Measurements from ENCODE around the gene BLOC1S1.
A peak's percentile ranks its signal among the peaks of the same experiment; 100 is the strongest.

The BLOC1S1 gene

GRCh38 chr12:55738123-55739024 is 22.5 kb downstream of the BLOC1S1 start:
- peak overlapping the region; percentile 32 for H3K9ac ChIP-seq (ENCODE audit: low read length)
- H4K5ac ChIP-seq (ENCODE audit: low read length) = no peak overlapping the region
- peak overlapping the region; percentile 13 for H3K18ac ChIP-seq (ENCODE audit: low read length)
- H3K4me2 ChIP-seq (ENCODE audit: low read length) = peak overlapping the region; percentile 76
- H2BK120ac ChIP-seq (ENCODE audit: low read depth, low read length) = no peak overlapping the region
- H3K36me3 ChIP-seq (ENCODE audit: control insufficient read depth, insufficient read depth, low read length) = no peaks in the 10 kb centered on the region
- H3K4ac ChIP-seq (ENCODE audit: low read depth, low read length) = no peak overlapping the region
- no CpG with 5 or more reads among the region's 14 CpGs for WGBS (ENCODE audit: extremely low coverage, insufficient coverage, low lambda C conversion rate)
- H2BK15ac ChIP-seq (replicated peaks; ENCODE audit: low read depth) = no peak overlapping the region
- H3K4me3 ChIP-seq (ENCODE audit: low read length) = peak overlapping the region; percentile 7
- peak; percentile 98 for DNase-seq
- no peak overlapping the region for H3K23ac ChIP-seq (ENCODE audit: low read length)
- peak overlapping the region; percentile 84 for H3K56ac ChIP-seq (ENCODE audit: low read length)
- H2AK5ac ChIP-seq (ENCODE audit: low read length) = no peak overlapping the region
- no peaks in the 10 kb centered on the region for H3K79me2 ChIP-seq (ENCODE audit: control insufficient read depth, insufficient read depth, low read length)
- no peak overlapping the region for H2BK5ac ChIP-seq (ENCODE audit: low read length)
- no peak overlapping the region for H4K8ac ChIP-seq (ENCODE audit: low read depth, low read length)
- H3K4me1 ChIP-seq (ENCODE audit: control insufficient read depth, low read depth, low read length) = peaks cover 3% of the 10 kb centered on the region
- H3K27me3 ChIP-seq (ENCODE audit: insufficient read depth, low read length, poor library complexity) = no peaks in the 10 kb centered on the region
- no peaks in the 10 kb centered on the region for H3K79me1 ChIP-seq (ENCODE audit: low read length)
- peak overlapping the region; percentile 46 for H3K27ac ChIP-seq (ENCODE audit: low read depth, low read length)

GRCh38 chr12:55739025-55739378 is 23.2 kb downstream of the BLOC1S1 start:
- no peak overlapping the region for H2BK120ac ChIP-seq (ENCODE audit: low read depth, low read length)
- no peaks in the 10 kb centered on the region for H3K36me3 ChIP-seq (ENCODE audit: control insufficient read depth, insufficient read depth, low read length)
- no peak overlapping the region for H3K4me3 ChIP-seq (ENCODE audit: low read length)
- no peak overlapping the region for H4K5ac ChIP-seq (ENCODE audit: low read length)
- H3K79me2 ChIP-seq (ENCODE audit: control insufficient read depth, insufficient read depth, low read length) = peaks cover 1% of the 10 kb centered on the region
- H2BK5ac ChIP-seq (ENCODE audit: low read length) = no peak overlapping the region
- no peak overlapping the region for H2BK15ac ChIP-seq (replicated peaks; ENCODE audit: low read depth)
- WGBS (ENCODE audit: extremely low coverage, insufficient coverage, low lambda C conversion rate) = no CpG with 5 or more reads among the region's 2 CpGs
- H3K4ac ChIP-seq (ENCODE audit: low read depth, low read length) = no peak overlapping the region
- no peak overlapping the region for H4K8ac ChIP-seq (ENCODE audit: low read depth, low read length)
- peaks cover 2% of the 10 kb centered on the region for H3K79me1 ChIP-seq (ENCODE audit: low read length)
- no peaks in the 10 kb centered on the region for H3K27me3 ChIP-seq (ENCODE audit: insufficient read depth, low read length, poor library complexity)
- no peak overlapping the region for H3K18ac ChIP-seq (ENCODE audit: low read length)
- peaks cover 3% of the 10 kb centered on the region for H3K4me1 ChIP-seq (ENCODE audit: control insufficient read depth, low read depth, low read length)
- H3K27ac ChIP-seq (ENCODE audit: low read depth, low read length) = no peak overlapping the region
- no peak overlapping the region for H3K23ac ChIP-seq (ENCODE audit: low read length)
- no peak overlapping the region for H3K4me2 ChIP-seq (ENCODE audit: low read length)
- no peak overlapping the region for H2AK5ac ChIP-seq (ENCODE audit: low read length)
- no peak for DNase-seq
- no peak overlapping the region for H3K56ac ChIP-seq (ENCODE audit: low read length)
- no peak overlapping the region for H3K9ac ChIP-seq (ENCODE audit: low read length)

GRCh38 chr12:55741931-55742680 is 26.3 kb downstream of the BLOC1S1 start:
- Histone ChIP-seq H2BK15ac (replicated peaks; ENCODE audit: low read depth) (no peak overlapping the region), H3K18ac (ENCODE audit: low read length) (no peak overlapping the region), H2BK120ac (ENCODE audit: low read depth, low read length) (no peak overlapping the region), H3K36me3 (ENCODE audit: control insufficient read depth, insufficient read depth, low read length) (no peaks in the 10 kb centered on the region), H3K79me2 (ENCODE audit: control insufficient read depth, insufficient read depth, low read length) (peaks cover 10% of the 10 kb centered on the region), H3K27me3 (ENCODE audit: insufficient read depth, low read length, poor library complexity) (no peaks in the 10 kb centered on the region), H3K27ac (ENCODE audit: low read depth, low read length) (peak overlapping the region; percentile 25), H4K8ac (ENCODE audit: low read depth, low read length) (no peak overlapping the region), H4K5ac (ENCODE audit: low read length) (no peak overlapping the region), H2BK5ac (ENCODE audit: low read length) (no peak overlapping the region), H3K56ac (ENCODE audit: low read length) (peak overlapping the region; percentile 80), H3K9ac (ENCODE audit: low read length) (peak overlapping the region; percentile 69), H2AK5ac (ENCODE audit: low read length) (peak overlapping the region; percentile 98), H3K79me1 (ENCODE audit: low read length) (peaks cover 6% of the 10 kb centered on the region), H3K4ac (ENCODE audit: low read depth, low read length) (no peak overlapping the region), H3K4me1 (ENCODE audit: control insufficient read depth, low read depth, low read length) (peaks cover 14% of the 10 kb centered on the region), H3K4me2 (ENCODE audit: low read length) (peak overlapping the region; percentile 59), H3K23ac (ENCODE audit: low read length) (peak overlapping the region; percentile 83), H3K4me3 (ENCODE audit: low read length) (no peak overlapping the region)
- no peak for DNase-seq
- no CpG with 5 or more reads among the region's 3 CpGs for WGBS (ENCODE audit: extremely low coverage, insufficient coverage, low lambda C conversion rate)

- Histone ChIP-seq H3K79me2 (ENCODE audit: control insufficient read depth, insufficient read depth, low read length) (peaks cover 16% of the 10 kb centered on the region), H2BK15ac (replicated peaks; ENCODE audit: low read depth) (no peak within 1 kb of the TSS), H3K4me1 (ENCODE audit: control insufficient read depth, low read depth, low read length) (peaks cover 16% of the 10 kb centered on the region), H4K5ac (ENCODE audit: low read length) (no peak within 1 kb of the TSS), H3K4me2 (ENCODE audit: low read length) (peak within 1 kb of the TSS; percentile 100), H3K36me3 (ENCODE audit: control insufficient read depth, insufficient read depth, low read length) (no peaks in the 10 kb centered on the region), H3K27me3 (ENCODE audit: insufficient read depth, low read length, poor library complexity) (no peaks in the 10 kb centered on the region), H3K56ac (ENCODE audit: low read length) (peak within 1 kb of the TSS; percentile 80), H3K27ac (ENCODE audit: low read depth, low read length) (peak within 1 kb of the TSS; percentile 74), H3K79me1 (ENCODE audit: low read length) (peaks cover 10% of the 10 kb centered on the region), H2BK5ac (ENCODE audit: low read length) (peak within 1 kb of the TSS; percentile 48), H2BK120ac (ENCODE audit: low read depth, low read length) (no peak within 1 kb of the TSS), H3K4ac (ENCODE audit: low read depth, low read length) (peak within 1 kb of the TSS; percentile 39), H2AK5ac (ENCODE audit: low read length) (peak within 1 kb of the TSS; percentile 98), H4K8ac (ENCODE audit: low read depth, low read length) (no peak within 1 kb of the TSS), H3K23ac (ENCODE audit: low read length) (peak within 1 kb of the TSS; percentile 83), H3K4me3 (ENCODE audit: low read length) (peak within 1 kb of the TSS; percentile 28), H3K18ac (ENCODE audit: low read length) (peak within 1 kb of the TSS; percentile 85), H3K9ac (ENCODE audit: low read length) (peak within 1 kb of the TSS; percentile 94)
- peak; percentile 89 for DNase-seq
- WGBS (ENCODE audit: extremely low coverage, insufficient coverage, low lambda C conversion rate) = no CpG with 5 or more reads among the region's 53 CpGs
Measured at GRCh38 chr12:55742719-55743405, 27.0 kb downstream of the BLOC1S1 start, which contains the start of gene GDF11. TSS of gene GDF11 (plus strand) at chr12:55743122. CDS start at chr12:55743317, 195 bp downstream.

- no peak overlapping the region for H4K5ac ChIP-seq (ENCODE audit: low read length)
- peak overlapping the region; percentile 28 for H3K4me3 ChIP-seq (ENCODE audit: low read length)
- H3K4me2 ChIP-seq (ENCODE audit: low read length) = peak overlapping the region; percentile 100
- no peak overlapping the region for H2BK120ac ChIP-seq (ENCODE audit: low read depth, low read length)
- no peaks in the 10 kb centered on the region for H3K36me3 ChIP-seq (ENCODE audit: control insufficient read depth, insufficient read depth, low read length)
- H3K27ac ChIP-seq (ENCODE audit: low read depth, low read length) = peak overlapping the region; percentile 74
- peaks cover 16% of the 10 kb centered on the region for H3K79me1 ChIP-seq (ENCODE audit: low read length)
- DNase-seq = peak; percentile 92
- peak overlapping the region; percentile 85 for H3K18ac ChIP-seq (ENCODE audit: low read length)
- peak overlapping the region; percentile 94 for H3K9ac ChIP-seq (ENCODE audit: low read length)
- peaks cover 16% of the 10 kb centered on the region for H3K4me1 ChIP-seq (ENCODE audit: control insufficient read depth, low read depth, low read length)
- H3K56ac ChIP-seq (ENCODE audit: low read length) = peak overlapping the region; percentile 78
- H2BK15ac ChIP-seq (replicated peaks; ENCODE audit: low read depth) = no peak overlapping the region
- peak overlapping the region; percentile 48 for H2BK5ac ChIP-seq (ENCODE audit: low read length)
- H4K8ac ChIP-seq (ENCODE audit: low read depth, low read length) = no peak overlapping the region
- peak overlapping the region; percentile 39 for H3K4ac ChIP-seq (ENCODE audit: low read depth, low read length)
- H3K27me3 ChIP-seq (ENCODE audit: insufficient read depth, low read length, poor library complexity) = no peaks in the 10 kb centered on the region
- peaks cover 20% of the 10 kb centered on the region for H3K79me2 ChIP-seq (ENCODE audit: control insufficient read depth, insufficient read depth, low read length)
- WGBS (ENCODE audit: extremely low coverage, insufficient coverage, low lambda C conversion rate) = no CpG with 5 or more reads among the region's 73 CpGs
- peak overlapping the region; percentile 59 for H3K23ac ChIP-seq (ENCODE audit: low read length)
- H2AK5ac ChIP-seq (ENCODE audit: low read length) = no peak overlapping the region
Measured at GRCh38 chr12:55743406-55744339, 27.8 kb downstream of the BLOC1S1 start.
